Measurements from ENCODE around the gene BAD.
"Not testable (repeated sequence)": the region's sequence is repeated elsewhere in the genome, so short reads cannot be mapped to it uniquely, and the experiment has no call there.

BAD gene

DNA sequence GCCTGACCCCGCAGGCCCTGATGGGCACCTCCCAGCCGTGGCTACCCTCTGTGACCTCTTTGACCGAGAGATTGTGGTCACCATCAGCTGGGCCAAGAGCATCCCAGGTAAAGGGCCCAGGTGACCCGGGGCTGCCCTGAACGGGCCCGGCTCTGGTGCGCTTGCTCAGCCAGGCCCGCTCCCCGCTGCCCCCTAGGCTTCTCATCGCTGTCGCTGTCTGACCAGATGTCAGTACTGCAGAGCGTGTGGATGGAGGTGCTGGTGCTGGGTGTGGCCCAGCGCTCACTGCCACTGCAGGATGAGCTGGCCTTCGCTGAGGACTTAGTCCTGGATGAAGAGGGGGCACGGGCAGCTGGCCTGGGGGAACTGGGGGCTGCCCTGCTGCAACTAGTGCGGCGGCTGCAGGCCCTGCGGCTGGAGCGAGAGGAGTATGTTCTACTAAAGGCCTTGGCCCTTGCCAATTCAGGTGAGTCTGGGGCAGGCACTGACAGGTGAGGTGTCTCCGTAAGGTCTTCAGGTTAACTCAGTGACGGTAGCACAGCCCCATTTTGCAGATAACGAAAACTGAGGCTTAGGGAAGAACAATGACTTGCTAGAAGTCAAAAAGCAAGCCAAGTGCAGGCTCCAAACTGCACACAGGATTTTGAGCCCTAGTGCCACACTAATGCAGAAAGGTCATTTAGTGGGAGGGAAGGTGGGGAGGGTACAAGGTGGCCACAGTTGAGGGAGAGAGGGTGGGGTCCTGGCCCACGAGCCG lies 30.5 kb upstream of the BAD start:
- DNase-seq, result no peak

DNA sequence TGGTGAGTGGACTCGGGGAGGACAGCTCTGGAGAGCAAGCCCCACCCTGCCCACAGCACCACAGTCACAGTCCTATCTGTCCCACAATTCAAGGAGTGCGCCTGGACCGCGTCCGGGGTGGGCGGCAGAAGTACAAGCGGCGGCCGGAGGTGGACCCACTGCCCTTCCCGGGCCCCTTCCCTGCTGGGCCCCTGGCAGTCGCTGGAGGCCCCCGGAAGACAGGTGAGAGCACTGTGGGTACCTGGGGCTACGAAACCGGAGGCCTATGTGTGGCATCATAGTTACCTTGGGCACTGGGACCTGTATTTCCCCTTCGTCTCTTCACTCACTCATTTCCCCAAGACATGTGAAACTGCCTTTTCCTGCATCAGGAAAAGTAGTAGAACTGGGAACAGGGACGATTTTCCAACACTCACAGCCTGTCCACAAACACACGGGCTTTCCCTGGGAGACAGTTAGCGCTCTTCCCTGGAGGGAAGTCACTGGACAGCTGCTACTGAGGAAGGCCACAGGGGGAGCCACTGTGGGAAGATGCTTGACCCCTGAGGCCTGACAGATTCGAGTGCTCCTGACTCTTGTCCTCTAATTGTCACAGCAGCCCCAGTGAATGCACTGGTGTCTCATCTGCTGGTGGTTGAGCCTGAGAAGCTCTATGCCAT lies 29.8 kb upstream of the BAD start:
- no peak for DNase-seq

DNA sequence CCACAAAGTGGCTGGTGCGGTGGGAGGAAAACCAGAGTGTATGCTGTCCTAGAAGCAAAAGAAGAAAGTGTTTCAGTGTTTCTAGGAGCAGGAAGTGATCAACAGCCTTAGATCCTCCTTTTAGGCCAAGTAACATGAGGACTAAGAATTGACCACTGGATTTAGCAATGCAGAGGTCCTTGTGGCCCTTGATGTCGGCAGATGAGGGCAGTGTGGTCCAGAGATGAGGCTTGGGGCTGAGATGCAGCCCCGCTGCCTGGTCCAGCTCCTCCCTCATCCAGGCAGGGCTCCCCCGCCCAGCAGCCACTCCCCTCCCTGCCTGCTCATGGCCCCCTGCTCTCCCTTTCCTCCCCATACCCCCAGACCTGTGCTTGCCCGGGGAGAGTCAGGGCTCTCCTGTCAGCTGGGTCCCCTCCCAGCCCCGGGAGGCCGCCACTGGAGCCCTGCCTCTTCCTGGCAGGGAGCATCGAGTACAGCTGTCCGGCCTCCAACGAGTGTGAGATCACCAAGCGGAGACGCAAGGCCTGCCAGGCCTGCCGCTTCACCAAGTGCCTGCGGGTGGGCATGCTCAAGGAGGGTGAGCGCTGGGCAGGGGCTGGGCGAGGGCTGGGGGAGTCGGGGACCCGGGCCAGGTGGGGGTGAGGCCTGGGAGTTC lies 29.2 kb upstream of the BAD start:
- DNase-seq, result no peak

DNA sequence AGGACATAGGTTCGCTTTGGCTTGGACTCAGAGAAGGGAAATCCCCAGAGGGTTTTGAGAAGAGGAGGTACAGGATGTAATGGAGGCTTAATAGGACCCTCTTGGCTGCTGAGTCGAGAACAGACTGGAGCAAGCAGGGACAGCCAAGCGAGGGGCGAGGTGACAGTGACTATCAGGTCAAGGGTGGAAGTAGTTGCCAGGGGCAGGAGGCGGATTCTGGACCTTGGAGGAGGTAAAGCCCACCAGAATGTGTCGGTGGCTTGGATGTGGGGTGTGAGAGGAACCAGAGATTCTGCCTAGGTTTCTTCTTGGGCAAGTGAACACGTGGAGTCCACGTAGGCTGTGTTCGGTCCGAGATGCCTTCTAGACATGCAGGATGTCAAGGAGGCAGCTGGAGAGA lies 28.5 kb upstream of the BAD start:
- no peak for DNase-seq

GRCh38 chr11:64307795-64308194 lies 23.3 kb upstream of the BAD start:
- DNase-seq, result not testable (repeated sequence)

- DNase-seq, result no peak
Measured at GRCh38 chr11:64306876-64307622, 22.6 kb upstream of the BAD start.

GRCh38 chr11:64306563-64306875 lies 22.1 kb upstream of the BAD start:
- DNase-seq, result no peak

GRCh38 chr11:64305691-64306562 lies 21.5 kb upstream of the BAD start:
- peak; percentile 41 for DNase-seq

- peak; percentile 100 for DNase-seq
Measured at GRCh38 chr11:64305075-64305690, 20.7 kb upstream of the BAD start, which contains the start of gene ESRRA. Gene ESRRA (plus strand): TSS chr11:64305524. CDS start chr11:64307180, 1,656 bp downstream.

GRCh38 chr11:64304316-64305072 lies 20.0 kb upstream of the BAD start:
- DNase-seq, result peak; percentile 61

DNA sequence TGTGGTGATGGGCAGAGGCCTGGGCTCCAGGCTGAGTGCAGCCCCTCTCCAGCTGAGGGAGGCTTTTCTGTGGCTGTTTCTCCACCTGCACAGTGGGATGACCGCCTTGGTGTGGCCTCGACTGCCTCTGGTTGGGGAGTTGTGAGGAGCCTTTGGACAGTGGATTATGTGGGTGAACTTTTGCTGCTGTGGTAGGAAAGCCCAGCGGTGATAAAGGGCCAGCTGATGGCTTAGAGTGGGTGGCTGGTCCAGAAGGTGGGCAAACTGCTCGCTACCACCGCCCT lies 19.5 kb upstream of the BAD start:
- DNase-seq, result no peak

DNA sequence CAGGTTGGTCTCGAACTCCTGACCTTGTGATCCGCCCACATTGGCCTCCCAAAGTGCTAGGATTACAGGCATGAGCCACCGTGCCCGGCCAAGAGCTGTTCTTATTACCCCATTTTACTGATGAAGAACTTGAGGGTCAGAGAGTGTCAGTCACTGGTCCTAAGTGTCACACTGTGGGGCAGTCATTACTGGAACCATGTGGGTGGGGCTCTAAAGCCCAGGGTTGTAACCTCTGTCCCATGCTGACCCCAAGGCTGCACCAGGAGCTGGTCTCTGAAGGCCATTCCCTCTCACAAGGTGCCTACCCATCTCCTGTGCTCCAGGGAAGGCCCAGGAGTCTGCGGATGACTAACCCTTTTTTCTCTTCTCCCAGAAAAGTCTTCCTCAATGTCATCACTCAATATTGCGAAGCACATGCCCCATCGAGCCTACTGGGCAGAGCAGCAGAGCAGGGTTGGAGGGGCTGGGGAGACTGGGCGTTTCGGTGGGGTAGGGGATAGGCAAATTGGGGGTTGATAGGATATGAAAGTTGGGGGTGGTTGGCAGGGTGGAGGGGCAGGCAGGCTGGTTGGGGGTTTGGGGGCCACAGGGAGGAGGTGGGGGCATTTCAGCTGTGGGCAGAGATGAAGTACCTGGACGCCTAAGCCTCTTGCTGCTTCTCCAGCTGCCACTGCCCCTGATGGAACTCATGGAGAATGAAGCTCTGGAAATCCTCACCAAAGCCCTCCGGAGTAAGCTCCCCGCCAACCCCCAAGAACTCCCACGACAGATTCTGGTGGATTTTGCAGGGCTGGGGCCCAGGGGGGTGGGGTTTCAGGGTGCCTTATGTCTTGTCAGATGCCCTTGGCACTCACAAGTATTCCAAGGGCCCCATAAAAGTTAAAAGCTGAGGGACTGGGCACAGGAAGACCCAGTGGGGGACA lies 18.9 kb upstream of the BAD start:
- no peak for DNase-seq

GRCh38 chr11:64299847-64300648 lies 15.6 kb upstream of the BAD start, which contains the start of gene CATSPERZ:
Gene CATSPERZ (plus strand): TSS chr11:64300358. CDS start chr11:64300411, 53 bp downstream.
- DNase-seq, result no peak

DNA sequence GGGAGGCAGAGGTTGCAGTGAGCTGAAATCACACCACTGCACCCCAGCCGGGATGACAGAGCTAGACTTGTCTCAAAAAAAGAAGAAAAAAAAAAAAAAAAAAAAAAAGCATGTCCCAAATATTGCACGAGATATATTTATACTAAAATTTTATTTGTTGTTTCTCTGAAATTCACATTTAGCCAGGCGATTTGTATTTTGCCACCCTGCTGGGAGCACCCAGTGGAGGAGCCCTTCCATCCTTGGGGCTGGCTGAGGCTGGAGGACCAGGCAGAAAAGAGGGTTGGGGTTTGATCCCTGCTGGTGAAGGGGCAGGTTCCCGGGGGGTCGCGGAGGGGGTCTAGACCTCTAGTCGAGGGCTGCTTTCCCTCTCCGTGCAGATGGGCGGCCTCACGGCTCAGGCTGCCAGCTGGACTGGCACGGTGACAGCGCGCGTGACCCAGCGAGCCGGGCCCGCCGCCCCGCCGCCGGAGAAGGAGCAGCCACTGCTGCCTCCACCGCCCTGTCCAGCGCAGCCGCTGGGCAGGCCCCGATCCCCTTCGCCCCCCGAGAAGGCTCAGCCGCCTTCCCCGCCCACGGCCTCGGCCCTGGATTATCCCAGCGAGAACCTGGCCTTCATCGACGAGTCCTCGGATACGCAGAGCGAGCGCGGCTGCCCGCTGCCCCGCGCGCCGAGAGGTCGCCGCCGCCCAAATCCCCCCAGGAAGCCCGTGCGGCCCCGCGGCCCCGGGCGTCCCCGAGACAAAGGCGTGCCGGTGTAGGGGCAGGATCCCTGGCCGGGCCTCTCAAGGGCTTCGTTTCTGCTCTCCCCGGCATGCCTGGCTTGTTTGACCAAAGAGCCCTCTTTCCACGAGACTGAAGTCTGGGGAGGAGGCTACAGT lies 14.7 kb upstream of the BAD start:
- no peak for DNase-seq

- no peak for DNase-seq
Measured at GRCh38 chr11:64297699-64298358, 13.4 kb upstream of the BAD start.

DNA sequence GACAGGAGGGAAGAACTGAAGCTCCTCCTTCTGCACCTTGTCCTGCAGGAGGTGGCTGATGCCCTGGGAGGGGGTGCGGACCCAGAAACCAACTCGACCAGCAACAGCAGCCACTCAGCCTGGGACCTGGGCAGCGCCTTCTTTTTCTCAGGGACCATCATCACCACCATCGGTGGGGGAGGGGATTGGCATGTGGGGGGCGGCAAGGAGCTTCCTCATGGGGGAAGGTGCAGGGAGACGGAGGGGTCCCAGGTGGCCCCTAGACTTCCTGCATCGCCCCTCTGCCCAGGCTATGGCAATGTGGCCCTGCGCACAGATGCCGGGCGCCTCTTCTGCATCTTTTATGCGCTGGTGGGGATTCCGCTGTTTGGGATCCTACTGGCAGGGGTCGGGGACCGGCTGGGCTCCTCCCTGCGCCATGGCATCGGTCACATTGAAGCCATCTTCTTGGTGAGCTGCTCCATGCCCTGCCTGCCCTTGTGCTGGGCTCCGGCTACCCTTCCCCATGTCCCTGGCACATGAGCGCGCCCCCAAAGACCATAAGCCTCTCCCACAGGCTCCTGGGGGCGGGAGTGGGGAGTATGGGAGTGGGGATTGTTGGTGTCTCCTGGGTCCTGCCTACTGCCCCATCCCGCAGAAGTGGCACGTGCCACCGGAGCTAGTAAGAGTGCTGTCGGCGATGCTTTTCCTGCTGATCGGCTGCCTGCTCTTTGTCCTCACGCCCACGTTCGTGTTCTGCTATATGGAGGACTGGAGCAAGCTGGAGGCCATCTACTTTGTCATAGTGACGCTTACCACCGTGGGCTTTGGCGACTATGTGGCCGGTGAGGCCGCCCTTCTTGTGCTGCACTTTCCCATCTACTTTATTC lies 12.6 kb upstream of the BAD start:
- no peak for DNase-seq

DNA sequence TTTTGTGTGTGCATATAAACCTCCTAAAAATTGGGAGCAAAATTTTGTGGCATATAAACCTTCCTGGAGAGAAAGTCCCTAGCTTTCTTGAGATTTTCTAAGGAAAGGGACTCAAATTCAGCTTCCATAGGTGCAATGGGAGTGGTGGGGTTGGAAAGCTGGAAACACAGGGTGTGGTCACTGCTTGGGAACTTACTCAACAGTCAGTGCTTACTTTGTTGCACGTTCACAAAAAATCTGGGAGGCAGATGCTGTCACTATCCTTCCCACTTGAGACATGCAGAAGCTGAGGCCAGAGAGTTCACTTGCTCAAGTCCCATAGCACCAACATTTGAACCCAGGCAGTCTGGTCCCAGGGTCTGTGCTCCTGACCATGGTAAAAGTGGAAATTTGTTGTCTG lies 11.8 kb upstream of the BAD start:
- no peak for DNase-seq
